Measurements from ENCODE around the gene PIGS. TPM values are rescaled to one million over a fixed set of nuclear protein-coding genes. Genes with fewer than 3 reads are reported as not detected.
"Not testable (repeated sequence)": the region's sequence is repeated elsewhere in the genome, so short reads cannot be mapped to it uniquely, and the experiment has no call there.

Gene PIGS
- total RNA-seq, 1 donor from 2014 or later, result 65.9 TPM

GRCh38 chr17:28578246-28579195 is 7.2 kb upstream of the PIGS start:
- DNase-seq (ENCODE audit: low spot score), result no peak

- DNase-seq (ENCODE audit: low spot score), result no peak
Observed at GRCh38 chr17:28577466-28577824, 6.1 kb upstream of the PIGS start.

GRCh38 chr17:28576758-28577465 is 5.6 kb upstream of the PIGS start, which contains the start of gene ALDOC:
Gene ALDOC (minus strand): TSS chr17:28576895. CDS start chr17:28575532, 1,363 bp downstream.
- DNase-seq (ENCODE audit: low spot score), result peak; percentile 97

GRCh38 chr17:28576016-28576415 is 4.7 kb upstream of the PIGS start:
- DNase-seq (ENCODE audit: low spot score), result not testable (repeated sequence)

- no peak for DNase-seq (ENCODE audit: low spot score)
Observed at GRCh38 chr17:28575126-28575795, 3.9 kb upstream of the PIGS start.

- DNase-seq (ENCODE audit: low spot score), result no peak
Observed at GRCh38 chr17:28574526-28574925, 3.2 kb upstream of the PIGS start.

- no peak for DNase-seq (ENCODE audit: low spot score)
Observed at GRCh38 chr17:28573966-28574480, 2.7 kb upstream of the PIGS start.

GRCh38 chr17:28573521-28573920 is 2.2 kb upstream of the PIGS start:
- DNase-seq (ENCODE audit: low spot score), result no peak

- DNase-seq (ENCODE audit: low spot score), result no peak
Observed at GRCh38 chr17:28573040-28573380, 1.7 kb upstream of the PIGS start.

GRCh38 chr17:28572259-28573039 is 1.1 kb upstream of the PIGS start:
- no peak for DNase-seq (ENCODE audit: low spot score)

- no peak for DNase-seq (ENCODE audit: low spot score)
Observed at GRCh38 chr17:28570716-28571360, 486 bp downstream of the PIGS start.

- no peak for DNase-seq (ENCODE audit: low spot score)
Observed at GRCh38 chr17:28569446-28569845, 1.9 kb downstream of the PIGS start.

GRCh38 chr17:28567604-28568003 is 3.7 kb downstream of the PIGS start:
- DNase-seq (ENCODE audit: low spot score), result no peak

GRCh38 chr17:28563475-28563874 is 7.8 kb downstream of the PIGS start:
- DNase-seq (ENCODE audit: low spot score), result no peak

- DNase-seq (ENCODE audit: low spot score), result no peak
Observed at GRCh38 chr17:28555022-28555421, 16.3 kb downstream of the PIGS start.

- DNase-seq (ENCODE audit: low spot score), result no peak
Observed at GRCh38 chr17:28554565-28554964, 16.8 kb downstream of the PIGS start.

GRCh38 chr17:28553000-28553505 is 18.3 kb downstream of the PIGS start:
- DNase-seq (ENCODE audit: low spot score), result no peak

- peak; percentile 74 for DNase-seq (ENCODE audit: low spot score)
Observed at GRCh38 chr17:28552176-28552999, 18.9 kb downstream of the PIGS start, which contains the start of gene UNC119. Gene UNC119 (minus strand): TSS chr17:28552624. CDS start chr17:28552557, 67 bp downstream.

- no peak for DNase-seq (ENCODE audit: low spot score)
Observed at GRCh38 chr17:28551421-28552175, 19.7 kb downstream of the PIGS start.

Data from mucosa of gallbladder (tissue), 1 donor.